Choroid plexus epithelial cell (primary cell): ENCODE measurements around the gene EMID1.
A peak's percentile ranks its signal among the peaks of the same experiment; 100 is the strongest.

Experiments
- DNase-seq: peaks from one replicate; pipeline ENCODE4 v3.0.0-alpha.2; 2010; ENCODE audit warnings: low read depth
- H3K4me3 ChIP-seq: 2 replicates; pipeline ENCODE4 v1.5.1; 2011; ENCODE audit warnings: low read depth, mild to moderate bottlenecking, control low read depth, low read length, moderate library complexity
- TF ChIP-seq, protein P1 (sequence below): conservative IDR thresholded peaks from 2 replicates; pipeline ENCODE4 v1.5.1; 2011; ENCODE audit warnings: low read depth, mild to moderate bottlenecking, control low read depth, inconsistent platforms, low read length, moderate library complexity

EMID1 gene

DNA sequence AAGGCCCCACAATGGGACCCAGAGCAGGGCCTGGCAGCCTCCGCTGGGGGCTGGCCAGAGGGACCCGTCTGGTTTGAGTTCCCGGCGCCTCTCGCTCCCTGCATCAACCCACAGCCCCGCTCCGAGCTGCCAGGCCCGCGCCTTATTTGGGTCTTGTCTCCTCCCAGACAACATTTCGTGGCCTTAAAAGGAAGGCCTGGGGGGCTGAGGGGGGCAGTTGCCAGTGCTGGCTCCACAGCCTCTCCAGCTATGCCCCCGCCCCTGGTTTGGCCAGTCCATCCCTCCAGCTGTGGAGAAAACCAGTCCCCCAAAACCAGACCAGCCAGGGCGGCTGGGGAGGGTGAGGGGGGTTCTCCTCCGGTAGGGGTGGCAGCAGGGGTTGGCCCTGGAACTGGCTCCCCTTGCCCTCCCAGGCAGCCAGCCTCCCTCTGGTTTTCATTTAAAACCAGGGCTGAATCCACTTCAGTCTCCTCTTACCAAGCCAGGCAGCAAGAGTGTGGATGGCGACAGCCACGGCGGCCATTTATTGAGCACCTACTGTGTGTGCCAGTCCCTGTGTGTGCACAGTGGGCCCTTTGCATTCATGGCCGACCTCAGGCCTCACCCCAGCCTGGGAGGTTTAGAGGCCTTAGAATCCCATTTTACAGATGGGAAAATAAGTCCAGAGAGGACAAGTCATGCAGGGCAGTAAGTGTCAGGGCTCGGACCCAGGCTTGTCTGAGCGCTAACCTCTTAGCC lies 18.6 kb downstream of the EMID1 start:
- no peak for DNase-seq
- TF ChIP-seq, protein P1, sequence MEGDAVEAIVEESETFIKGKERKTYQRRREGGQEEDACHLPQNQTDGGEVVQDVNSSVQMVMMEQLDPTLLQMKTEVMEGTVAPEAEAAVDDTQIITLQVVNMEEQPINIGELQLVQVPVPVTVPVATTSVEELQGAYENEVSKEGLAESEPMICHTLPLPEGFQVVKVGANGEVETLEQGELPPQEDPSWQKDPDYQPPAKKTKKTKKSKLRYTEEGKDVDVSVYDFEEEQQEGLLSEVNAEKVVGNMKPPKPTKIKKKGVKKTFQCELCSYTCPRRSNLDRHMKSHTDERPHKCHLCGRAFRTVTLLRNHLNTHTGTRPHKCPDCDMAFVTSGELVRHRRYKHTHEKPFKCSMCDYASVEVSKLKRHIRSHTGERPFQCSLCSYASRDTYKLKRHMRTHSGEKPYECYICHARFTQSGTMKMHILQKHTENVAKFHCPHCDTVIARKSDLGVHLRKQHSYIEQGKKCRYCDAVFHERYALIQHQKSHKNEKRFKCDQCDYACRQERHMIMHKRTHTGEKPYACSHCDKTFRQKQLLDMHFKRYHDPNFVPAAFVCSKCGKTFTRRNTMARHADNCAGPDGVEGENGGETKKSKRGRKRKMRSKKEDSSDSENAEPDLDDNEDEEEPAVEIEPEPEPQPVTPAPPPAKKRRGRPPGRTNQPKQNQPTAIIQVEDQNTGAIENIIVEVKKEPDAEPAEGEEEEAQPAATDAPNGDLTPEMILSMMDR: no peak

DNA sequence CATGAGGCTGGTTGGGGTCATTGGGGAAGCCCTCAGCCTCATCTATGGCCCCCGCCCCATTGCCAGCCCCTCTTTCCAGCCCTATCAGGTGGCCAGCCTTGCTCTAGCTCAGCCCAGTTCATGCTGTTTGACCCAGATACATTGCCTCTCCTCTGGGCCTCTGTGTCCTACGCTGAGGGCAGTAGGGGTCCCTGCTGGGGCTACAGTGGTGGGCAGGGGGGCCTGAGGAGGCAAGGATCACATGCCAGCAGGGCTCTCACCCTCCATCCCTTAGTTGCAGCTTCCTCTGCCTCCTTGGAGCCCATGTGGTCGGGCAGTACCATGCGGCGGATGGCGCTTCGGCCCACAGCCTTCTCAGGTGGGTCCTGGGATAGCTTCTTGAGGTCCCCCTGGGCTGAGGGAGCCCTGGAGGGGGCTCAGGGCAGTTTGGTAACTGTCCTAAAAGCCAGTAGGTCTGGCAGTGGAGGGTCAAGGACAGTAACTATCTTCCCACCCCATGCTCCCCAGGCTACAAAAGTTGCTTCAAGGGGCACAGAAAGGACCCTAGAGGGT lies 19.2 kb downstream of the EMID1 start:
- DNase-seq: no peak
- no peak overlapping the region for H3K4me3 ChIP-seq
- TF ChIP-seq, protein P1: no peak

More for the DNA sequence above, 18.6 kb downstream of the EMID1 start:
- no peak overlapping the region for H3K4me3 ChIP-seq

DNA sequence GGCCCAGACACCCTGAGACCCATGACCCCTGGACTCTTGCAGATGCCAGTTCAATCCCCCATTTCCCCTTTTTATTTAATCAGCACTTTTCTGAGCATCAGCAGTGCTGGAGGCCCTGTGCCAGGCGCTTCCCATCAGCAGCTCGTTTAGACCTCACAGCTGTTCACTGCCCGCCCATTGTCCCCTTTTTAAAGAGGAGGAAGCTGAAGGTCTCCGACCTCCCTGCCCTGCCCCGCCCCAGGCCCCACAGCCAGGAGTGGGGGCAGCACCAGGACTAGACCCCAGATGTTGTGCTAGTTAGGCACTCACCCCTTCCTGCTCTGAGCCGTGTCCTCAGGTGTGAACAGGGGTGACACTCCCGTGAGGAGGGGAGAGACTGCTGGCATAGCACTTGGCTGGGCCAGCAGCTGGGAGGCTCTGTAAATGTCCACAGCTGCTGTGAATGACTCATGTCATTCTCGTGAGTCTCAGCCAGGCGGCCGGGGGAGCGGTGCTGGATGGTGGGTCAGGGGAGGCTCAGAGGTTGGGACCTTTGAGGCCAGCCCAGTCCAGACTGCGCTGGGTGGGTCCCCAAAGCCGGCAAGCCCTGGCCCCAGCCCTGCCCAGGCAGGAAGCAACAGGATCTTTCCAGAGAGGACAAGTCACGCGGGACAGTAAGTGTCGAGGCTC lies 19.9 kb downstream of the EMID1 start:
- DNase-seq: peak; percentile 33
- TF ChIP-seq, protein P1: no peak
- no peak overlapping the region for H3K4me3 ChIP-seq

DNA sequence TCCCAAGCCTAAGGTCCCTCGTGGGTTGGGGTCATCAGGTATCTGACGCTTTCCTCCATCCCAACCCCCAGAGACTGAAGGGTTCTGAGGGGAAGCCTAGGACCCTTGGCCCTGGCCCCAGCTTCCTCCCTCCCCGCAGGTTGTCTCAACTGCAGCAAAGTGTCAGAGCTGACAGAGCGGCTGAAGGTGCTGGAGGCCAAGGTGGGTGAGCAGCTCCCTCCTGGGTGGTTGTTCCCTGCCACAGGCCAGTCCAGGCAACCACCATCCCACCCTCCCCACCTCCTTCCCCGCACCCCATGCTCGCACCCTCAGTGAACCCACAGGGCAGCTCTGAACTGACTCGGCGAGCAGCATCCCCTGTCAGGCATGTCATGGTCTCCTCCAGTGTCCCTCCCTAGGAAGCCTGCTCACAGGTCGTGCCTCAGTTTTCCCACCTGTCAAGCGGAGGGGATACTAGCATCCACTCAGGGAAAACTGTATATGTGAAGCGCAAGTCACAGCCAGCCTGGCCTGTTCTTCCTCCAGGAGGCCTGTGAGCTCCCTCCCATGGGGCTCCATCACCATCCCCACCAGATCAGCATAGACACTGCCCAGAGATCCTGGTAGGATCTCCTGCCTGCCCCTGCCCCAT lies 20.8 kb downstream of the EMID1 start:
- no peak overlapping the region for H3K4me3 ChIP-seq
- TF ChIP-seq, protein P1: no peak
- DNase-seq: no peak

DNA sequence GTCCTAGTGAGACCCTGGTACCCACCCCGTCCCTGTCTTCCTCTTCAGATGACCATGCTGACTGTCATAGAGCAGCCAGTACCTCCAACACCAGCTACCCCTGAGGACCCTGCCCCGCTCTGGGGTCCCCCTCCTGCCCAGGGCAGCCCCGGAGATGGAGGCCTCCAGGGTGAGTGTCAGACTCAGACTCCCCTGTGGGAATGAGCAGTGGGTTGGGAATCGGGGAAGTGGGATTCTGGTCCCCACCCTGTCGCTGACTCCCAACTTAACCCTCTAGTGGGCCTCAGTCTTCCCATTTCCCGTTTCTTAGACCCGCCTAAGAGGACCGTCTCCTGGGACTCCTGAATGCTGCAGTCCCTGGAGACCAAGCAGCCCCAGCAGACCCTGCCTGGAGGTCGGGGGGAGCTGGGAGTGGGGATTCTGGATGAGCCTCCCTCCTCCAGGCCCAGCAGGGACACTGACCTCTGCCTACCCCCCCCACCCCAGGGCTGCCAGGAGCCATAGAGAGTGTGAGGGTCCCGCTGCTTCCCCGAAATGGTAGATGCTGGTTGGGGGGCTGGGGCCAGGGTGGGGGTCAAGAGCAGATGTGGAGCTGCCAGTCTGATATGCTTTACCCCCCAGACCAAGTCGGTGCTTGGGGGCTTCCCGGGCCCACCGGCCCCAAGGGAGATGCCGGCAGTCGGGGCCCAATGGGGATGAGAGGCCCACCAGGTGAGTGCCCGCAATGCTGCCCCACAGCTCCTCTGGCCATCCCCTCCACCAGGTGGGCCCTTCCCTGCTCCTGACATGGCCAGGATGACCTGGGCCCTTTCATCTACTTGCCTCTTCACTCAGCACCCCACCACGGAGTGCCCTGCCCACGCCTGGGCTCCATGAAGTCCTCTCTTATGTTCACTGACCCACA lies 25.5 kb downstream of the EMID1 start:
- no peak overlapping the region for H3K4me3 ChIP-seq
- TF ChIP-seq, protein P1: no peak
- DNase-seq: no peak
